Type B pancreatic cell (in vitro differentiated cells): Measurements from ENCODE around the gene PRKAR2B. TPM values are rescaled to one million over a fixed set of nuclear protein-coding genes. Genes with fewer than 3 reads are reported as not detected.

Experiments
- DNase-seq: peaks from one replicate; pipeline ENCODE4 v3.0.0; 2021; ENCODE audit warnings: mixed read lengths; ENCODE audit not compliant: unreplicated experiment; ENCODE audit errors: extremely low spot score
- H3K27ac Mint-ChIP-seq: 2 replicates; pipeline ENCODE4 v1.8.0; 2021; ENCODE audit warnings: mild to moderate bottlenecking, mixed read lengths
- H3K27me3 Mint-ChIP-seq: 2 replicates; pipeline ENCODE4 v1.8.0; 2021; ENCODE audit warnings: mixed read lengths
- H3K36me3 Mint-ChIP-seq: 2 replicates; pipeline ENCODE4 v1.8.0; 2021; ENCODE audit warnings: mixed read lengths
- H3K4me1 Mint-ChIP-seq: one replicate; pipeline ENCODE4 v1.8.0; 2021; ENCODE audit warnings: mixed read lengths; ENCODE audit not compliant: unreplicated experiment
- H3K4me3 Mint-ChIP-seq: 2 replicates; pipeline ENCODE4 v1.8.0; 2021; ENCODE audit warnings: mild to moderate bottlenecking, mixed read lengths
- H3K9me3 Mint-ChIP-seq: 2 replicates; pipeline ENCODE4 v1.8.0; 2021; ENCODE audit warnings: mixed read lengths
- total RNA-seq: library from RNA; stranded (reverse); gene quantifications from 2 replicates; pipeline ENCODE4 v1.2.1, GENCODE V29; 2021; ENCODE audit warnings: low replicate concordance
- TF ChIP-seq, protein P1 (sequence below): fragments of 200-600 bp; sonication (generic); conservative IDR thresholded peaks from 2 replicates; pipeline ENCODE4 v1.5.0; 2021; ENCODE audit warnings: antibody characterized with exemption, mild to moderate bottlenecking

PRKAR2B gene
- total RNA-seq, 1 donor from 2014 or later: 7.2 TPM

GRCh38 chr7:107034553-107034952 is 10.0 kb upstream of the PRKAR2B start:
- TF ChIP-seq, protein P1, sequence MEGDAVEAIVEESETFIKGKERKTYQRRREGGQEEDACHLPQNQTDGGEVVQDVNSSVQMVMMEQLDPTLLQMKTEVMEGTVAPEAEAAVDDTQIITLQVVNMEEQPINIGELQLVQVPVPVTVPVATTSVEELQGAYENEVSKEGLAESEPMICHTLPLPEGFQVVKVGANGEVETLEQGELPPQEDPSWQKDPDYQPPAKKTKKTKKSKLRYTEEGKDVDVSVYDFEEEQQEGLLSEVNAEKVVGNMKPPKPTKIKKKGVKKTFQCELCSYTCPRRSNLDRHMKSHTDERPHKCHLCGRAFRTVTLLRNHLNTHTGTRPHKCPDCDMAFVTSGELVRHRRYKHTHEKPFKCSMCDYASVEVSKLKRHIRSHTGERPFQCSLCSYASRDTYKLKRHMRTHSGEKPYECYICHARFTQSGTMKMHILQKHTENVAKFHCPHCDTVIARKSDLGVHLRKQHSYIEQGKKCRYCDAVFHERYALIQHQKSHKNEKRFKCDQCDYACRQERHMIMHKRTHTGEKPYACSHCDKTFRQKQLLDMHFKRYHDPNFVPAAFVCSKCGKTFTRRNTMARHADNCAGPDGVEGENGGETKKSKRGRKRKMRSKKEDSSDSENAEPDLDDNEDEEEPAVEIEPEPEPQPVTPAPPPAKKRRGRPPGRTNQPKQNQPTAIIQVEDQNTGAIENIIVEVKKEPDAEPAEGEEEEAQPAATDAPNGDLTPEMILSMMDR: no peak
- Mint-ChIP-seq H3K27ac (no peak overlapping the region), H3K27me3 (no peaks in the 10 kb centered on the region), H3K9me3 (peaks cover 7% of the 10 kb centered on the region), H3K4me1 (no peaks in the 10 kb centered on the region), H3K4me3 (no peak overlapping the region), H3K36me3 (no peaks in the 10 kb centered on the region)
- no peak for DNase-seq

- H3K4me1 Mint-ChIP-seq: no peaks in the 10 kb centered on the region
- TF ChIP-seq, protein P1: no peak
- no peaks in the 10 kb centered on the region for H3K36me3 Mint-ChIP-seq
- no peak overlapping the region for H3K27ac Mint-ChIP-seq
- H3K9me3 Mint-ChIP-seq: peaks cover 7% of the 10 kb centered on the region
- H3K27me3 Mint-ChIP-seq: no peaks in the 10 kb centered on the region
- no peak for DNase-seq
- H3K4me3 Mint-ChIP-seq: no peak overlapping the region
Observed at GRCh38 chr7:107035446-107035845, 9.1 kb upstream of the PRKAR2B start.

DNA sequence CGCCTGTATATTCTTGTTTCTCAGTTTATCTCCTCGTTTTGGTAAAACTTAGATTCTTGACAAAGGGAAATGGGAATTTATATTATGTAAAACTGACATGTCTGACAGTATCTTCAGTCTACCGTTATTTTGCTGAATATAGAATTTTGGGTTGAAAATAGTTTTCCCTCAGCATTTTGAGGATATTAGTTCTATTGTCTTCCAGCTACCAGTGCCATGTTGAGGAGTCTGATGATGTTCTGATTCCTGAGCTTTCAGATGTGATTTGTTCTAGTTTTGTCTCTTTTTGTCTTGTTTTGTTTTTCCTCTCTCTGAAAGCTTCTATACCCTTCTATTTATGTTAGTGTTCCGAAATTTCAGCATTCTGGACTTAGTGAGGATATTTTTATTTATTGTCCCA is 8.0 kb upstream of the PRKAR2B start:
- H3K4me1 Mint-ChIP-seq: no peaks in the 10 kb centered on the region

DNA sequence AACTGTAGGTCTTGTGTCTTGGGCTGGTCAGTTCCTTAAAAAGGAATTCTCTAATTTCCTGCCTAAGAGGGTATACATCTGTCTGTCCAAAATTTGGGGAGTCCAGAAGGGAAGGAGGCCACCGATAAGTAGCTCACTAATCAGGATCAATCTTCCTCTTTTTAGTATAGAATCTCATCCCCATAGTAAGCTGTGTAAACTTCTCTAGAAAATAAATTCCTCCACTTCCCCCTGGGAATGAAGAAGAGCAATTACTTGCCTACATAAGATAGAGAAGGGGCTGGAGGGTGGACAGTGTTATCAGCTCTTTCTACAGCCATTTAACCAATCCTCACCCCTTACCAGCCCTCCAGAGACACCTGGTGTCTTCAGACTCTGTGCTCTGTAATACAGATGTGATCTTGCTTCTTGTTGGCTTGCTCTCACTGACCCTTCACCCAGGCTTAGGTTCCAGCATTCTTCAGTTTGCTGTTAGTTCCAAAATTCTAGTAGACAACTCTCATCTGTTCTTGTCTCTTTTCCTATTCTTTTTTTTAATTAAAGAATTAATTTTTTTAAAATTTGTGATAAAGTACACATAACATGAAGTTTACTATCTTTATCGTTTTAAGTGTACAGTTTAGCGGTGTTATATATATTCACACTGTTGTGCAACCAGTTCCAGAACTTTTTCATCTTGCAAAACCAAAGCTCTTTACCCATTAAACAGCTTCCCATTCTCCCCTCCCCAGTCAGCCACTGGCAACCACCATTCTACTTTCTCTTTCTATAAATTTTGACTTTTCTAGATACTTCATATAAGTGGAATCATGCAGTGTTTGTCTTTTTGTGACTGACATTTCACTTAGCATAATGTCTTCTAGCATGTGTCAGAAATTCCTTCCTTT is 6.5 kb upstream of the PRKAR2B start:
- Mint-ChIP-seq H3K4me3 (no peak overlapping the region), H3K36me3 (no peaks in the 10 kb centered on the region), H3K27ac (no peak overlapping the region), H3K27me3 (no peaks in the 10 kb centered on the region), H3K9me3 (peaks cover 7% of the 10 kb centered on the region), H3K4me1 (no peaks in the 10 kb centered on the region)
- no peak for DNase-seq
- TF ChIP-seq, protein P1: no peak

More for the DNA sequence above, 8.0 kb upstream of the PRKAR2B start:
- Mint-ChIP-seq H3K27ac (no peak overlapping the region), H3K27me3 (no peaks in the 10 kb centered on the region), H3K36me3 (no peaks in the 10 kb centered on the region), H3K4me3 (no peak overlapping the region), H3K9me3 (peaks cover 7% of the 10 kb centered on the region)
- TF ChIP-seq, protein P1: no peak
- no peak for DNase-seq

DNA sequence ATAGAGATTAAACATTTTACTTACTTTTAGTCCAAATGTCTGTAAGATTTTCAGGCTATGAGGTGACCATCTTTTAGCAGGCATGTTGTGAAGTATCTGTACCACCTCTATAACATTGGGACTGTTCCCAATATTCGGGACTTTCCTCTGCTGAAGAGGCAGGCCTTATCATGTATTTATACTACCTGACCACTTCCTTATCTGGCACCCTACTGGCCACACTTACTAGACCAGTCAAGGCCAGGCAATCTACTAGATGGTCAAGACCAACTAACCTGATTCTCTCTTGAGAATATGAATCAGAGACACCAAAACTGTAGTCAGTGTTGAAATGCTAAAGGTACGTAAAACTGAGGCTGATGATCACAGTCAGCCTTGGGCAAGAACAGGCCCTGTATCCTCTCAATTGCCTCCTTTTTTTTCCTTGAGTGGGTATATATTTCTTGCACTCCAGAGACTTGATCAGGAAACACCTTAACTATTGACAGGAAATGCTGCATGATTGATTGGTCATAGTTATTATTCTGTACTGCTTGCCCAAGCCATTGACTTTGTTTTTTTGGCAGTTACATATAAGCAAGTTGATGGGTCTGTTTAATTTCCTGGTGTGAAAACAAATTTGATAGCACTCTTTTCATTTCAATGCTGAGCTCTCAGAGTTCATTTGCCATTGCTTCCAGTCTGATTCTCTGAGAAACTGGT is 5.2 kb upstream of the PRKAR2B start:
- TF ChIP-seq, protein P1: no peak
- Mint-ChIP-seq H3K27me3 (no peaks in the 10 kb centered on the region), H3K4me3 (no peak overlapping the region), H3K4me1 (no peaks in the 10 kb centered on the region), H3K36me3 (no peaks in the 10 kb centered on the region), H3K27ac (no peak overlapping the region), H3K9me3 (peaks cover 7% of the 10 kb centered on the region)
- DNase-seq: no peak
